PC-3 (cell line): ENCODE measurements around the gene RPS6KB1. TPM values are rescaled to one million over a fixed set of nuclear protein-coding genes. Genes with fewer than 3 reads are reported as not detected.
A peak's percentile ranks its signal among the peaks of the same experiment; 100 is the strongest.
"Not testable (repeated sequence)": the region's sequence is repeated elsewhere in the genome, so short reads cannot be mapped to it uniquely, and the experiment has no call there.

Experiments
- ATAC-seq: fragments of 200-7000 bp; cut with Tn5 transposase; 2 replicates; pipeline ENCODE4 v1.9.1; 2020; ENCODE audit warnings: mild to moderate bottlenecking, moderate library complexity
- BruUV-seq: library from RNA; stranded (reverse); fragments of 400-500 nt; replicated peaks from 2 replicates; lab custom pipeline; 2021; lab: Mats Ljungman, UMichigan
- CTCF ChIA-PET: fragments of 300-600 bp; sonication (Branson Sonifier 250); formaldehyde crosslinking; loops from one replicate; lab custom pipeline; 2022; ENCODE audit warnings: antibody characterized with exemption; lab: Charles Lee
- POLR2A ChIA-PET: fragments of 300-600 bp; sonication (Branson Sonifier 250); formaldehyde crosslinking; loops from one replicate; lab custom pipeline; 2022; ENCODE audit warnings: antibody characterized with exemption; ENCODE audit not compliant: unreplicated experiment; lab: Charles Lee
- DNase-seq: peaks from one replicate; pipeline ENCODE4 v3.0.0-alpha.2; 2015
- H2AFZ ChIP-seq: fragments of 300-600 bp; sonication (generic); 2 replicates; pipeline ENCODE4 v1.6.0; 2016; ENCODE audit warnings: antibody characterized with exemption, low read length
- H3F3A ChIP-seq: fragments of 300-600 bp; sonication (generic); one replicate; pipeline ENCODE4 v1.6.0; 2017; ENCODE audit warnings: antibody characterized with exemption, low read length, control low read depth, mild to moderate bottlenecking; ENCODE audit not compliant: unreplicated experiment
- H3K27ac ChIP-seq: fragments of 300-600 bp; sonication (generic); 2 replicates; pipeline ENCODE4 v1.5.1; 2016; ENCODE audit warnings: mild to moderate bottlenecking, low read length
- H3K27me3 ChIP-seq: fragments of 300-600 bp; sonication (generic); 2 replicates; pipeline ENCODE4 v1.6.1; 2016; ENCODE audit warnings: low read length, mixed read lengths
- H3K36me3 ChIP-seq: fragments of 300-600 bp; sonication (generic); 2 replicates; pipeline ENCODE4 v1.6.1; 2016; ENCODE audit warnings: low read depth, mixed run types, low read length, mixed read lengths
- H3K4me1 ChIP-seq: fragments of 300-600 bp; sonication (generic); 2 replicates; pipeline ENCODE4 v1.5.1; 2016; ENCODE audit warnings: low read length; ENCODE audit not compliant: insufficient read depth
- H3K4me2 ChIP-seq: fragments of 300-600 bp; sonication (generic); 2 replicates; pipeline ENCODE4 v1.6.0; 2016; ENCODE audit warnings: low read length
- H3K4me3 ChIP-seq: fragments of 300-600 bp; sonication (generic); 2 replicates; pipeline ENCODE4 v1.5.1; 2016; ENCODE audit warnings: mild to moderate bottlenecking, low read length, mixed read lengths
- H3K79me2 ChIP-seq: fragments of 300-600 bp; sonication (generic); 2 replicates; pipeline ENCODE4 v1.6.1; 2017; ENCODE audit warnings: low read length, mixed read lengths
- H3K9ac ChIP-seq: fragments of 300-600 bp; sonication (generic); 2 replicates; pipeline ENCODE4 v1.6.0; 2016; ENCODE audit warnings: mild to moderate bottlenecking, low read length
- H3K9me2 ChIP-seq: fragments of 300-600 bp; sonication (generic); replicated peaks from 2 replicates; pipeline ENCODE4 v1.6.1; 2016; ENCODE audit warnings: mixed run types, low read length, mixed read lengths
- H3K9me3 ChIP-seq: fragments of 300-600 bp; sonication (generic); 2 replicates; pipeline ENCODE4 v1.6.1; 2016; ENCODE audit warnings: low read length, mixed read lengths
- H4K20me1 ChIP-seq: fragments of 300-600 bp; sonication (generic); 2 replicates; pipeline ENCODE4 v1.6.1; 2016; ENCODE audit warnings: low read length, mixed read lengths
- EZH2 ChIP-seq: fragments of 300-600 bp; sonication (generic); IDR thresholded peaks from one replicate; pipeline ENCODE4 v1.6.1; 2017; ENCODE audit warnings: antibody characterized with exemption, mild to moderate bottlenecking, low read length; ENCODE audit not compliant: unreplicated experiment
- EZH2phosphoT487 ChIP-seq: fragments of 300-600 bp; sonication (generic); IDR thresholded peaks from 2 replicates; pipeline ENCODE4 v1.6.1; 2018; ENCODE audit warnings: mild to moderate bottlenecking, antibody characterized with exemption, low read length, borderline replicate concordance
- intact Hi-C: fragments of 100-400 bp; cut with micrococcal nuclease; formaldehyde crosslinking; loops from 2 replicates; pipeline ENCODE4 v1.9.0; 2023
- total RNA-seq: library from RNA; depleted of rRNA; stranded (reverse); fragments of >200 nt; gene quantifications from 2 replicates; pipeline ENCODE4 v1.2.3, GENCODE V29; 2014

Gene RPS6KB1
- total RNA-seq, 1 experiment from 2014 or later: 51.5 TPM

GRCh38 chr17:59930121-59930520 is 37.2 kb downstream of the RPS6KB1 start:
- H3K9ac ChIP-seq, H3K9me3 ChIP-seq, H3K4me1 ChIP-seq, H3K79me2 ChIP-seq, H4K20me1 ChIP-seq, H3K4me2 ChIP-seq, intact Hi-C loops, BruUV-seq, CTCF ChIA-PET, DNase-seq, ATAC-seq, H3K27ac ChIP-seq, POLR2A ChIA-PET, H3K27me3 ChIP-seq, H3F3A ChIP-seq, H2AFZ ChIP-seq, H3K9me2 ChIP-seq, H3K4me3 ChIP-seq: not testable (repeated sequence)
- H3K36me3 ChIP-seq: peaks cover 47% of the 10 kb centered on the region

DNA sequence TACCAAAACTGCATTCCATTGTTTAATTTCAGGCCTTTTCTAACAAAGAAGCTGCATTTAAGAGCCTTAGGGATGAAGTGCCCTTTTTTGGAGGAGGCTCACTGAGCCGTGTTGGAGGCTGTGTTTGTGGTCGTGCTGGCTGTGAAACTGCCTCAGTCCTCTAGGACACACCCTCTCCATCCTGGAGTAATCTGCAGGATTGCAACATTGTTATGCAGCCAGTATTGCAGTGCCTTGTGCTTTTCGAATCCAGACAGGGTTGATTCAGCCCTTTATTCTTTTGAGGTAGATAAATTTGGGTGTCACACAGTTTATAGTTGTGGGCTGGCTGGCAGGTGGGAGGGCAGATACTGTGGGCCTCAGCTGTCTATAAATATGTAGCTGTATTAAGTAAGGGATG is 37.8 kb downstream of the RPS6KB1 start:
- H2AFZ ChIP-seq, CTCF ChIA-PET, H3K9me3 ChIP-seq, BruUV-seq, DNase-seq, H3K9me2 ChIP-seq, H3K27ac ChIP-seq, intact Hi-C loops, H3K9ac ChIP-seq, H3K4me2 ChIP-seq, H3K4me1 ChIP-seq, ATAC-seq, H3K27me3 ChIP-seq, H4K20me1 ChIP-seq, H3K79me2 ChIP-seq, H3K4me3 ChIP-seq, POLR2A ChIA-PET, H3F3A ChIP-seq: not testable (repeated sequence)
- peaks cover 44% of the 10 kb centered on the region for H3K36me3 ChIP-seq

GRCh38 chr17:59933317-59933716 is 40.4 kb downstream of the RPS6KB1 start:
- H4K20me1 ChIP-seq, H3F3A ChIP-seq, POLR2A ChIA-PET, H3K9me3 ChIP-seq, intact Hi-C loops, H2AFZ ChIP-seq, DNase-seq, H3K27ac ChIP-seq, H3K79me2 ChIP-seq, H3K4me2 ChIP-seq, H3K4me1 ChIP-seq, H3K4me3 ChIP-seq, BruUV-seq, ATAC-seq, H3K27me3 ChIP-seq, CTCF ChIA-PET, H3K9me2 ChIP-seq, H3K9ac ChIP-seq: not testable (repeated sequence)
- peaks cover 52% of the 10 kb centered on the region for H3K36me3 ChIP-seq

GRCh38 chr17:59940697-59941096 is 47.8 kb downstream of the RPS6KB1 start:
- H3K9me3 ChIP-seq, H3K4me3 ChIP-seq, BruUV-seq, CTCF ChIA-PET, ATAC-seq, H2AFZ ChIP-seq, H3K9me2 ChIP-seq, H3K27me3 ChIP-seq, H3F3A ChIP-seq, H3K79me2 ChIP-seq, intact Hi-C loops, H3K4me2 ChIP-seq, H3K9ac ChIP-seq, H3K4me1 ChIP-seq, H4K20me1 ChIP-seq: not testable (repeated sequence)
- POLR2A ChIA-PET: interaction anchor here (0.7 kb wide), 1 partner anchor 934 kb away, joined by 11 read pairs; no protein-coding TSS in a partner anchor
- Histone ChIP-seq H3K36me3 (peaks cover 38% of the 10 kb centered on the region), H3K27ac (peak overlapping the region; percentile 13; the same call in 1 of the 2 replicates)
- peak; percentile 75 for DNase-seq

DNA sequence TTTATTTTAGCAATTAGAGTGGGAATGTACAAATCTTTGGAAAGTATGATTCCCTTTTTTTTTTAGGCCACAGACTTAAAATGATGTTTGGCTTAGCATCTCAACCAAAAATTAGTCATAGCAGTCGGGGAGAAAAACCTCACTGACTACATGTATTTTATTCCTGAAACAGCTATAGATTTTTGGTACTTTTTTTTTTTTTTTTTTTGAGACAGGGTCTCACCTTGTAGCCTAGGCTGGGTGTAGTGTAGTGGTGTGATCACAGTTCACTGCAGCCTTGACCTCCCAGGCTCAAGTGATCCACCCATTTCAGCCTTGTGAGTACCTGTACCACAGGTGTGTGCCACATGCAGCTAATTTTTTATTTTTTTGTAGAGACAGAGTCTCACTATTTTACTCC is 48.2 kb downstream of the RPS6KB1 start:
- no peak for DNase-seq
- no peak overlapping the region for H3K4me3 ChIP-seq
- H2AFZ ChIP-seq: no peak overlapping the region
- H3F3A ChIP-seq: no peaks in the 10 kb centered on the region
- peaks cover 37% of the 10 kb centered on the region for H3K36me3 ChIP-seq
- H3K9me3 ChIP-seq: no peaks in the 10 kb centered on the region
- CTCF ChIA-PET: no interaction called here
- POLR2A ChIA-PET: interaction anchor here (0.7 kb wide), 1 partner anchor 933 kb away, joined by 11 read pairs; no protein-coding TSS in a partner anchor
- H3K9ac ChIP-seq: no peak overlapping the region
- no peak for TF ChIP-seq EZH2phosphoT487
- TF ChIP-seq EZH2: no peak
- no peaks in the 10 kb centered on the region for H3K9me2 ChIP-seq
- no peak overlapping the region for H3K4me2 ChIP-seq
- H4K20me1 ChIP-seq: no peaks in the 10 kb centered on the region
- no peak for ATAC-seq
- H3K79me2 ChIP-seq: no peaks in the 10 kb centered on the region
- no TSS peak for BruUV-seq
- intact Hi-C loops: no loop called here
- no peaks in the 10 kb centered on the region for H3K27me3 ChIP-seq
- peaks cover 9% of the 10 kb centered on the region; the same call in 1 of the 2 replicates for H3K4me1 ChIP-seq
- H3K27ac ChIP-seq: peak overlapping the region; percentile 13; the same call in 1 of the 2 replicates

GRCh38 chr17:59946433-59946832 is 53.5 kb downstream of the RPS6KB1 start:
- ATAC-seq, H3K4me3 ChIP-seq, H3K79me2 ChIP-seq, H3K4me1 ChIP-seq, H2AFZ ChIP-seq, POLR2A ChIA-PET, H4K20me1 ChIP-seq, H3F3A ChIP-seq, H3K9me2 ChIP-seq, CTCF ChIA-PET, H3K27ac ChIP-seq, H3K9ac ChIP-seq, intact Hi-C loops, DNase-seq, H3K9me3 ChIP-seq, H3K27me3 ChIP-seq, H3K4me2 ChIP-seq, BruUV-seq: not testable (repeated sequence)
- H3K36me3 ChIP-seq: peaks cover 37% of the 10 kb centered on the region
